Activated CD4-positive, alpha-beta T cell treated with anti-CD3 and anti-CD28 coated beads, Interleukin-2, amount 50 U/mL, for 1 hour (primary cell): ENCODE measurements around the gene CWC27.

Experiments used
- DNase-seq: peaks from one replicate; pipeline ENCODE4 v3.0.0-alpha.2; 2020

Gene CWC27

GRCh38 chr5:64768358-64769312 lies at the start of gene CWC27, which contains the start of gene SREK1IP1:
TSS of gene CWC27 (plus strand) at chr5:64768930. CDS start at chr5:64769147, 217 bp downstream.
TSS of gene SREK1IP1 (minus strand) at chr5:64768691. CDS start at chr5:64768517, 174 bp downstream.
- DNase-seq: peak; percentile 74

DNA sequence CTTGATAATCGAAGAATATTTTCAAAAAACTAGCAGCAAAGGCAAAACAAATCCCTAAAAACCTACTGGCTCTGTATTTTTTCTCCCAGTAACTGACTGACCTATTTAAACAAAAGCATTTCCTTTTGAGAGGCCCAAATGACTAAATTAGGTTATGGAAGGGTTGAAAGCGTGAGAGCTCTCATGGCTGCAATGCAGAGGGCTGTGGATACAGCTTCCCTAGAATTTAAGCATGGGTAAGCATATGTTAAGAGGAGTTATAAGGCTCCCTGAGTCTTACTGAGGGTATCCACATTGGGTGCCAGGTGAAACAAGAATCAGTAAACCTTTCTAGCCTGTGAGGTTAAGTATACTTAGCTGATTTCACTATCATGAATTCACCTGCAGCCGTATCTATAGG lies 46.1 kb upstream of the CWC27 start:
- DNase-seq: no peak

- no peak for DNase-seq
These were observed 41.6 kb upstream of the CWC27 start for GRCh38 chr5:64727150-64727549.

GRCh38 chr5:64742411-64742810 lies 26.3 kb upstream of the CWC27 start:
- no peak for DNase-seq

GRCh38 chr5:64742821-64743220 lies 25.9 kb upstream of the CWC27 start:
- no peak for DNase-seq

- DNase-seq: no peak
These were observed 23.8 kb upstream of the CWC27 start for GRCh38 chr5:64744914-64745313.

DNA sequence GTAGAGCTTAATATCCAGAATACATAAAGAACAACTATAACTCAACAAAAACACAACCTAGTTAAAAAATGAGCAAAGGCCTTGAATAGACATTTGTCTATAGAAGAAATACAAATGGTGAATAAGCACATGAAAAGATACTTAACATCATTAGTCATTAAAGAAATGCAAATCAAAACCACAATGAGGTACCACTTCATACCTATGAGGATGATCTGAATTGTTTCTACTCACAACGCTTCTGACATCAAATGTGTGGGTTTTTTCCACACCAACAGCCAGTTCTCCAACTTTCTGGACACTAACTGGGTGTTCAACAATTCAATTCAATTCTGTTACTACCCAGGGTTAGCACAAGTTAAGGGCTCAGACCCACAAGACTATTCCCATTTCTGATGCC lies 22.3 kb upstream of the CWC27 start:
- DNase-seq: no peak

DNA sequence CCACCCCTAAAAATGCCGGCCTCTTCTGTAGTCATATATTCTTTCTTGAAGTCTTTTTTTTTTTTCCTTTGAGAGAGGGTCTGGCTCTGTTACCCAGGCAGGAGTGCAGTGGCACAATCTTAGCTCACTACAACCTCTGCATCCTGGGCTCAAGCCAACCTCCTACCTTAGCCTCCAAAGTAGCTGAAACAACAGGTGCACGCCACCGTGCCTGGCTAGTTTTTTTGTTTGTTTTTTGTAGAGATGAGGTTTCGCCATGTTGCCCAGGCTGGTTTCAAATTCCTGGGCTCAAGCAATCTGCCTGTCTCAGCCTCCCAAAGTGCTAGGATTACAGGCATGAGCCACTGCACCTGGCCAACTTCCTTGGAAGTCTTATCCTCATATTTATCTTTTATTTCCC lies 19.3 kb upstream of the CWC27 start:
- DNase-seq: no peak

GRCh38 chr5:64754066-64754465 lies 14.7 kb upstream of the CWC27 start:
- DNase-seq: no peak

DNA sequence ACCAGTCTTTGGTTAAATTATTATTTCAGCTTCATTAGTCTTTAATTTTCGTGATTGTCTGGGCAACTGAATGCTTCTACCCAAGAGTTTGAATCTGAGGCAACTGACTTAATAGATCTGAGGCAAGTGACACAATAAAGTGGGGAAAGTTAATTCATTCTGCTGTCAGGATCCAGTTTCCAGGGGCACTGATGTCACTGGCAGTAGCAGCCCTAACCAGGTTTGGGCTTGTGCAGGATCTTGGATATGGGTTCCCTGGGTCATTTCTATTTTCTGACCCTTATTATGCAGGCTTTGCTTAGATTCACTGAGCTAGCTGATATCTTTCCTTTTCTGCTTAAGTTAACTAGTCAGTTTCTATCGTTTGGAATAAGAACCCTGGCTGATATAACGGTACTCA lies 9.8 kb upstream of the CWC27 start:
- no peak for DNase-seq

- no peak for DNase-seq
These were observed 8.6 kb upstream of the CWC27 start for GRCh38 chr5:64759960-64760660.

DNA sequence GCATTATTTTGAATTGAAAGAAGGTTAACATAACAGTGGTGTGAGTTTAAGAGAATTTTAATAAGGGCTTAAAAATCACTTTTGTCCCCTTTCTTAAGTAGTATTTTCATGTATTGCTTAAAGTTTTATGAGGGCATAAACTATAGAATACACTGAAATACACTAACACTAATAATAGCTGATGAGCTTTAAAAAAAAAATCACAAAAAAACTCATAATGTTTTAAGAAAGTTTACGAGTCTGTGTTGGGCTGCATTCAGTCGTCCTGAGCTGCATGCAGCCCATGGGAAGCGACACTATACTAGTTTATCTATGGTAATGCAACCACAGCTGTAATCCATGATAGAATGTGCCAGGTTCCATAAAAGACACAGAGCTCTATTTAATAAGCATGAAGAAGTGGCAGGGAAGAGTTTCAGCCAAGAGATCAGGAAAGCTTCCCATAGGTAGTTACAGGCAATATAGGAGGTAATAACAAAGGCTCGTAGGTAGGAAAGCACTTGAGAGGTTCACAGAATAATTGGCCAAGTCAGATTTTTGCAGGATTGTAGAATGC lies 4.7 kb upstream of the CWC27 start:
- no peak for DNase-seq

- DNase-seq: no peak
These were observed 2.8 kb upstream of the CWC27 start for GRCh38 chr5:64765804-64766504.

GRCh38 chr5:64766941-64767340 lies 1.8 kb upstream of the CWC27 start:
- no peak for DNase-seq

DNA sequence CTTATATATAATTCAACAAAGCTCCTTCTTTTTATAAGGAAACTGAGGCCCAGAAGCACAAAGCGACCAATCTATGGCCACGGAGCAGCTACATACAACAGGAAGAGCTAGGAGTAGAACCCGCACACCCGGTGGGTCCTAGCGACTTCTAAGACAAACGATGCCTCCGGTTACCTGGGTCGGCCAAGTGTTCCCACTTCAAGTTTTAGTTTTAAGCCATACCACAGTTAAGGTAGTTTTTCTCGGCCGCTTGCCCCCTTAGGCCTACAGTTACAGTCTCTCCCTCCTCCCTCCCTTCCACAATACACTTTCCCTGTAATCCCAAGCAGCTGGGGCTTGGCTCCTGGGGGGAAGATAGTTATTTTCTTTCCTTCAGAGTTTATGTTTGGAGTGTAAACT lies 772 bp upstream of the CWC27 start:
- peak; percentile 3 for DNase-seq

DNA sequence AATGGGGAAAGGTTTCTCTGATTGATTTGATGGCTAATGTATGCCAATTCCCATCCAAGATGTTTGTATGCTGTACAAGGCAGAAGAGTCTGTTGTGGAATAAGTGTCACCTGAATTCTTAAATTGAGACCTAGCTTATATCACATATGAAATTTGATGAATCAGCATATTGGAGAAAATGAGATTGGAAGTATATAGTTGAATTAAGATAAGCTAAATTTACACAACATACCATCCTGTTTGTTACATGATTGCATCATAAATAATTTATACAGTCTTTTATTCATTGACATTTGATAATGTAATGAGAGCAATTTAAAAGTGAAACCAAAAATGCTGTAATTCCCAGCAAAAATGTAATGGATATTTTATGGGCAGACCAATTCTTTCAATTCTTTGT lies 1.1 kb downstream of the CWC27 start:
- no peak for DNase-seq

- DNase-seq: no peak
These were observed 3.0 kb downstream of the CWC27 start for GRCh38 chr5:64771736-64772135.

GRCh38 chr5:64773533-64773932 lies 4.8 kb downstream of the CWC27 start:
- no peak for DNase-seq

GRCh38 chr5:64775291-64775690 lies 6.6 kb downstream of the CWC27 start:
- DNase-seq: no peak

GRCh38 chr5:64784451-64785025 lies 15.8 kb downstream of the CWC27 start:
- peak; percentile 68 for DNase-seq

- no peak for DNase-seq
These were observed 17.6 kb downstream of the CWC27 start for GRCh38 chr5:64786372-64786771.

- no peak for DNase-seq
These were observed 19.4 kb downstream of the CWC27 start for GRCh38 chr5:64788156-64788555.

DNA sequence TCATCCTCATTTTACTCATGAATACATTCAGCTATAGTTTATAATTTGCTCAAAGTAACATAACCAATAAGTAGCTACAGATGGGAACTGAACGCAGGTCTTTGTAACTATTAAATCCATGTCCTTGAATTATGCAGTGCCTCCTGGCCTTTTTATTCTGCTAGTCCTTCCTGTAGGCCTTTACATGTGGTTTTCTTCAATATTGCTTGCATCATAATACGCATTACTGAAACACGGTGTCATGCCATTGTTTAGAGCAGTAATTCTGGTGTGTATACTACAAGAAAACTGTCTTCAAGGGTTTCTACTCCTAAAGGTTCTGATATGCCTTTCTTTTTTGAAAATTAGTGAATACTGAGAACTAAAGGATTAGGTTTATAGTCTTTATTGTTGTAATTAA lies 20.7 kb downstream of the CWC27 start:
- DNase-seq: no peak
